22Rv1 (cell line): ENCODE measurements around the gene BOK.

Experiments
- ZFX ChIP-seq: fragments of 450-650 bp; IDR thresholded peaks from 2 replicates; pipeline ENCODE4 v1.6.1; 2017; ENCODE audit warnings: antibody characterized with exemption, borderline replicate concordance
- TF ChIP-seq, protein P1 (sequence below): fragments of 450-650 bp; IDR thresholded peaks from 2 replicates; pipeline ENCODE4 v1.5.1; 2017; ENCODE audit warnings: mild to moderate bottlenecking

DNA sequence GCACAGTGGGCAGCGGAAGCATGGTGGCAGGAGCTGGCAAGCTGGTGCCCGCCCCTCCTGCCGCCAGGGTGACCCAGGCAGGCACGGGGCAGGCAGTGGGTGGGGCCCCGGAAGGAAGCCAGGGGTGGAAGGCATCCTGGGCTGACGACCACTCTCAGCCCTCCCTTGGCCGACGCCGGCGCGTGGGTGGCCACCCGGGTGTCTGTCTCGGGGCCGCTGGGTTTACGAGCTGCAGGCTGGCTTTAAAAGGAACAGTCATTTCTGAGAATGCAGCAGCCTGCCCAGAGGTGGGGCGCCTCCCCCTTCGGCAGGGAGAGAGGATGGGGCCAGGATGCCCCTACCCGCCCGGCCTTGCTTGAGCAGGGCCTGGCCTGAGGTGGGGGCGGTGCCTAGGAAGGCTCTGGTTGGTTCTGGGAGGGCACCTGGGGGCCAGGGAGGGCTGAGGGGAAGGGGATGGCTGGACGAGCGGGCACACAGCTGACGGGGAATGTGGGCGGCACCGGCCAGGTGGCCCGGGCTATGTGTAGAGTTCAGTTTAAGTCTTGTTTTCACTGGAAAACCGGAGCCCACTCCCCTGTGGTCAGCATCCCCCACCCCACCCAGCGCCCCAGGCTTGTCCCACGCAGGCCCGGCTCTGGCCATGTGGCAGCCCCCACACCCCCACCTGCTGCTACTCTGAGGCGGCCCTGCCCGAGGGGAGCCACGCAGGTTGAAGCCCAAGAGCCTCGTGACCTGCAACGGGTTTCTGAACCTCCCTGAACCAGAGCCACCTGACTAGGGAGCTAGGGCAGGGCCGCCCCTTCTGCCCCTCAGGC is 6.3 kb downstream of the BOK start:
- TF ChIP-seq, protein P1, sequence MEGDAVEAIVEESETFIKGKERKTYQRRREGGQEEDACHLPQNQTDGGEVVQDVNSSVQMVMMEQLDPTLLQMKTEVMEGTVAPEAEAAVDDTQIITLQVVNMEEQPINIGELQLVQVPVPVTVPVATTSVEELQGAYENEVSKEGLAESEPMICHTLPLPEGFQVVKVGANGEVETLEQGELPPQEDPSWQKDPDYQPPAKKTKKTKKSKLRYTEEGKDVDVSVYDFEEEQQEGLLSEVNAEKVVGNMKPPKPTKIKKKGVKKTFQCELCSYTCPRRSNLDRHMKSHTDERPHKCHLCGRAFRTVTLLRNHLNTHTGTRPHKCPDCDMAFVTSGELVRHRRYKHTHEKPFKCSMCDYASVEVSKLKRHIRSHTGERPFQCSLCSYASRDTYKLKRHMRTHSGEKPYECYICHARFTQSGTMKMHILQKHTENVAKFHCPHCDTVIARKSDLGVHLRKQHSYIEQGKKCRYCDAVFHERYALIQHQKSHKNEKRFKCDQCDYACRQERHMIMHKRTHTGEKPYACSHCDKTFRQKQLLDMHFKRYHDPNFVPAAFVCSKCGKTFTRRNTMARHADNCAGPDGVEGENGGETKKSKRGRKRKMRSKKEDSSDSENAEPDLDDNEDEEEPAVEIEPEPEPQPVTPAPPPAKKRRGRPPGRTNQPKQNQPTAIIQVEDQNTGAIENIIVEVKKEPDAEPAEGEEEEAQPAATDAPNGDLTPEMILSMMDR: no peak
- TF ChIP-seq ZFX: no peak
